Caki2 (cell line): ENCODE results near the gene PLEKHB2. TPM values are rescaled to one million over a fixed set of nuclear protein-coding genes. Genes with fewer than 3 reads are reported as not detected.
"Not testable (repeated sequence)": the region's sequence is repeated elsewhere in the genome, so short reads cannot be mapped to it uniquely, and the experiment has no call there.

Source experiments
- DNase-seq: peaks from one replicate; pipeline ENCODE4 v3.0.0-alpha.2; 2015; ENCODE audit warnings: low read depth
- in situ Hi-C: cut with HindIII; loops from 2 replicates; pipeline ENCODE4 v1.10.0; 2016; ENCODE audit warnings: low sequenced_read_pairs, low pct_unique_long_range_greater_than_20kb, mixed read lengths
- total RNA-seq: library from RNA; depleted of rRNA; stranded (reverse); fragments of >200 nt; shearing (Covaris generic); gene quantifications from 2 replicates; pipeline ENCODE4 v1.2.3, GENCODE V29; 2014; ENCODE audit warnings: low replicate concordance

PLEKHB2 gene
- total RNA-seq, 1 experiment from 2014 or later: 116 TPM

DNA sequence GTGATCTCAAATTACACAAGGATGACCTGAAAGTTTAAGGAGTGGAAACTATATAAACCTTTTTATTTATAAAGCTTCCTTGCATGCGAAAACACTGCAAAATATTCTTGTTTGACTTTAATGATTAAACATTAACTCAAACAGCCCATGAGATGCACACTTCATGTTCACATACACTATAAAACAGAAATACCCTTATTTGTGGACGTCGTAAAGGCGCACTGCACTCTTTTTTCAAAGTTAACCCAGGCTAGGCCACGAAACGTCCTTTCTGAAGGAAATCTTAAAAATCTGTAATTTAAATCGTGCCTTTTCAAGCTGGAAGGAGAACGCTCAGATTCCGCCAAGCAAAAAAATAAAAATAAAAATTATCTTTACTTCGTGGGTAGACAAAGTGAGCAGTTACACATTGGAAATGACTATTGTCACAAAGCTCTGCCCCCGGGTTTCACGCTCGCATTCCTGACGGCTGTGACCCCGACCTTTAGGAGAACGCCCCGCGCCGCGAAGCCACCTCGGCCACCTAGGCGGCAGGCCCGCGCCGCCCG, 12.6 kb upstream of the PLEKHB2 start:
- DNase-seq: no peak

DNA sequence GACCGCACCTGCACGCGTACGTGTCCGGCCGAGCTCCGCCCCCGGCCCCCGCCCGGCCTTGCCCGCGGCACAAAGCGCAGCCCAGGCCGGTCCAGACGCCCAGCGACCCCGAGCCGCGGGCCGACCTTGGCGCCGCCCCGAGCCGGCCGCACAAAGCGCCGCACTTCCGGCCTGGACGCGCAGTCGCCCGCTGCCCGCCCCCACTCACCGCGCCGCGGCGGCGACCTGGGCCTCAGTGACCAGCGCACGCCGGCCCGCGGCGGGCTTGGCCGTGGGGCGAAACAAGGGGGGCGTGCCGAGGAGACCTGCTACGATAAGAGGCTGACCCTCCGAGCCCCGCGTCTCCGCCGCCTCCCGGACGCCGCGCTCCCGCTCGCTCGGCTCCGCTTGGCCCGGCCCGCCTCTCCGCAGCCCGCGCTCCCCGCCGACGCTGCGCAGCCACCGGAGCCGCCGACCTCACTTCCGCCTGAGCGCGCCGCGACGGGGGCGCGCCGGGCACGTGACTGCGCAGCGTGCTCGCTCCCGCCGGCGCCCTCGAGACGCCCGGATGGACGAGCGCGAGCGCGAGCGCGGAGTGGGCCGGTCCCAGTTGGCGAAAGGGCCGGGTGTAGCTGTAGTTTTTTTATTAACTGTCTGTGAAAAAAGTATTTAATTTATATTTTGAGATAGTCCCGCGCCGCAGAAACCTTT, 12.0 kb upstream of the PLEKHB2 start, which contains the start of gene FAM168B:
Gene FAM168B (minus strand): TSS at position 455 of the 690 bp plus-strand sequence. CDS start 10,814 bp downstream, outside the sequence.
- DNase-seq: peak; percentile 88
- in situ Hi-C loops: no loop called here

More for the DNA sequence above, 12.6 kb upstream of the PLEKHB2 start:
- in situ Hi-C loops: no loop called here

DNA sequence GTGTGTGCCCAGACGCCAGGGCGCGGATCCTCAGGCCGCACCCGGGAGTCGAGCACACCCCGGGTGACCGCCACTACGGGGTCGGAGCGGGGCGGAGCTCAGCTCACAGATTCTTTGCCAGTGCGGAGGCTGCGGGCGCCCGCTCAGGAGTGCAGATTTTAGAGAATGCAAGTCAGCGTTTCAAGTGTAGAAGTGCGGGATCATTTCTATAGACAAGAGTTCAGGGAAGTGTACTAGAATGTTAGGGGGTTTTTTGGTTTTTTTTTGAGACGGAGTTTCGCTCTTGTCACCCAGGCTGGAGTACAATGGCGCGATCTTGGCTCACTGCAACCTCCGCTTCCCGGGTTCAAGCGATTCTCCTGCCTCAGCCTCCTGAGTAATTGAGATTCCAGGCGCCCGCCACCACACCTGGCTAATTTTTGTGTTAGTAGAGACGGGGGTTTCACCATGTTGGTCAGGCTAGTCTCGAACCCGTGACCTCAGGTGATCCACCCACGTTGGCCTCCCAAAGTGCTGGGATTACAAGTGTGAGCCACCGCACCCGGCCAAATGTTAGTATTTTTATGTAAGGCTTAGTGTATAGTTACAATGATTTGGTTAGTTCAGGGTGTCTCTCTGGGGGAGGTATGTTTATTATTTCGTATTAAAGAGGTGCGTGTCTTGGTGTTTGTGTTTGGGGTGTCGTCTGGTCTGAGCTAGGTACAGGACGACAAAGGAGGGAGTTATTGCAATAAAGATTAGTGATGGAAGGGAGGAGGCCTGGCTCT, 11.3 kb upstream of the PLEKHB2 start:
- DNase-seq: peak; percentile 8
- in situ Hi-C loops: no loop called here

DNA sequence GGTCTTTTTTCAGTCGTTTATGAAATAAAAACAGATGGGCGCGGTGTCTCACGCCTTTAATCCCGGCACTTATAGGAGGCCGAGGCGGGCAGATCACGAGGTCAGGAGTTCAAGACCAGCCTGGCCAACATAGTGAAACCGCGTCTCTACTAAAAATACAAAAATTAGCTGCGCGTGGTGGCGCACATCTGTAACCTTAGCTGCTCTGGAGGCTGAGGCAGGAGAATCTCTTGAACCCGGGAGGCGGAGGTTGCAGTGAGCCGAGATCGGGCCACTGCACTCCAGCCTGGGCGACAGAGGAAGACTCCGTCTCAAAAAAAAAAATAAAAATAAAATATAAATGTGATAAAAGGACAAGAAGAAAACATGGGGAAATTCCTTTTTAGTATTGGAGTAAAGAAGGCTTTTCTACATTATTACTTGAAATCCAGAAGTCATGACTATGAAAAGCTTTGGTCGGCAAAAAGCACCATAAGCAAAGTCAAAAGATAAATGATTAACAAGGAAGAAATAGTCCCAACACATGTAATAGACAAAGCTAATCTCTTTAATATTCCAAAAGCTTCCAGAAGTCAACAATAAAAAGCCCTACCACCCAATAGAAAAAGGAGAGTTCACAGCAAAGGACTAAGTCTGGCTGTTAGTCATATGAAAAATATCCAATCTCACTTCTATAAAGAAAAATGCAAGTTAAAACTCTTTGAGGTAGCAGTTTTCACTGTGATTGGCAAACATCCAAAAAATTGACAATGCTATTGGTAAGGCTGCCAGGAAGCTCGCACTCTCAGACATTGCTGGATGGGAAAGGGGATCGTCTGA, 10.5 kb upstream of the PLEKHB2 start:
- peak; percentile 46 for DNase-seq
- in situ Hi-C loops: no loop called here

DNA sequence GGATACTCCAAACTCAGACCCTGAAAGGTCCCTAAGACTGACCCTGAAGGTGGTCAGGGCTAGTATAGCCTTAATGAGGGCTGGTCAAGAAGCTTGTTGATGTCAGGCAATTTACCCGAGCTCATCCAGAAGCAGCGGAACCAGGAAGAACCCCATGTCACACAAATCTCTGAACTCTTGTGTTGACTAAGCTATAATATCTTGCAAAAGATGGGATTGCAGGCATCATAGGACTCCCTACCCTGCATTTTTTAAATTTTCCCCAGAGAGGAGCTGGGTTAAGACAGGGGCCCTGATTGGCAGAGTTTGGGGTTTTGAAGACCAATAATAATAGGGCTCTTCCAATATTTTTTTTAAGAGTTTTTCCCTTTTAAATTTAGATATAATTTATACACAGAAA, 2.0 kb upstream of the PLEKHB2 start:
- in situ Hi-C loops: no loop called here
- DNase-seq: no peak

DNA sequence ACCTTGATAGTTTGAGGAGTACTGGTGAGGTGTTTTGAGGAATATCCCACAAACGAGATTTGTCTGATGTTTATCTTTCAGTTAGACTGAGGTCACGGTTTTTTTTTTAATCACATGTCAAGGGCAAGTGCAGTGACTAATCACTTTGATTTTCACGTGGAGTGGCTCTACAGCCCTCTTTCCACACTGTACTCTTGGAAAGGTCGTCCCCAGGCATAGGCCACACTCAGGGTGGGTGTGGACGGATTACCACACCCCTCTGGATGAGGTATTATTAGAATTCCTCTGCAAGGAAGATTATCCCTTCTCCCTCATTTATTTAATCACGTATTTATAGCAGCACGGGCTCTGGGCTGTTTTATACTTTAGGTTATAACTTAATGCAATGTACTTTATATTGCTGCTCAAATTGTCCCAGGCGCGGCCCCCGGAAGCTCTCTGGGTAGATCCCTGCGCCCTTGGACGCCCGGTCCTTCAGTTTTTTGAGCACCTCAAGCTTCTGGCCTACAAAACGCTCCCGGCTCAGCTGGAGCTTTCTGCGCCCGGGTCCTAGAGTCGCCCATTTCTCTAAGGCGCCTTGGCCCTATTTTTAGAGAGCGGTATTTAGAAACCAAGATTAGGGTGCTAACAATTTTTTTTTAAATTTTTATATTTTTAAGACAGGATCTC, 515 bp upstream of the PLEKHB2 start:
- peak; percentile 75 for DNase-seq
- in situ Hi-C loops: no loop called here

DNA sequence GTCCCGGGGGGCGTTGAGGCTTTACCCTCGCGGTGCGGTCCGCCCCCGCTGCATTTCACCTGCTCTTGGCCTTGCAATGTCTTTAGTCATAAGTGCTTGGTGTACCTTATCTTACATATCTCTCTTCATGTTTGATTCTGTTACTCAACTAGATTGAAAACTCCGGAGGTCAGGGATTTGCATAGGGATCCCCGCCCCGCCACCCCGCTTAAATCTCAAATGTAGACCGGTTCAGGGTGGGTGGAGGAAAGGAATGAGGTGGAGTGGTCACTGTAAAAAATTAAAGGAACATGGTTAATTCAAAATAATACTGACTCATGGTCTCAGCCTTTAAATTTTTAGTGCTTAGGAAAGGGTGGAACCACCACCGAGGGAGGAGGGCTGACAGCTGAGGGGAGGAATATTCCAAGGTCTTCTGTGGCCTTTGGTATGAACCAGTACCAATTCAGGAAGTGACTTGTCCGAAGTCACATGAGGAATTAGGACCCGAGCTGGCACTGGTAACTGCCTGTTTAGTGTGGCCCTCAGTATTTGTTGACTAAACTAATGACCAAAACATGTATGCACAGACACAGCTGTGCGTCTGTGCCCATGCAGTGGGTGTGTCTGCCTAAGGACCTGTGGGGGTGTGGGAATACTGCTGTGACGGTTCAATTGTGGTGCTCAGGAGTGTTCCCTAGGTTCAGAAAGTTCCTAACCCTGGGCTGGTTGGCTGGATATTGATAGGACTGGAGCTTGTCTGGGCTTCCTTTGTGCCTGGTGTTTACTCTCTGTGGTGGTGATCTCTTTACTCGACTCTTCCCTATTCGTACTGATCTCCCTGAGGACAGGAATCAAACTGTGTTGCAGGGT, 1.0 kb downstream of the PLEKHB2 start:
- DNase-seq: peak; percentile 73
- in situ Hi-C loops: no loop called here

DNA sequence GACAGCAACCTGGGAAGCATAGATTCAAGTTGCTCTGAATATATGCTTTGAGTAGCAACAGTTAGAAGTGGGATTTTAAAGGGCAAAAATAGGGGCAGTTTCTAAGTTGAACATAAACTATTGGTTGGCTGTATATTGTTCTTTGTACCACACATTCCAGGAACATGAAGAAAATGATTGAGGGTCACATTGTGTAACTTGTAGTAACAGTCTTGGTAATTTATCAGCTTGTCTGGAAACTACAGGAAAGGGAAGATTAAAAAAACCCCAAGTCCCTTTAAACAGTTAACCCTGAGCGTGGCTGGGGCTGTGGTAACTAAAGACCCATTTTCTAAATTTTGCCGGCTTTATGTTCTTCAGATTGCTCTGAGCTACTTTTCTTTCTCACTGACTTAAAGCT, 7.4 kb downstream of the PLEKHB2 start:
- DNase-seq: no peak
- in situ Hi-C loops: no loop called here

DNA sequence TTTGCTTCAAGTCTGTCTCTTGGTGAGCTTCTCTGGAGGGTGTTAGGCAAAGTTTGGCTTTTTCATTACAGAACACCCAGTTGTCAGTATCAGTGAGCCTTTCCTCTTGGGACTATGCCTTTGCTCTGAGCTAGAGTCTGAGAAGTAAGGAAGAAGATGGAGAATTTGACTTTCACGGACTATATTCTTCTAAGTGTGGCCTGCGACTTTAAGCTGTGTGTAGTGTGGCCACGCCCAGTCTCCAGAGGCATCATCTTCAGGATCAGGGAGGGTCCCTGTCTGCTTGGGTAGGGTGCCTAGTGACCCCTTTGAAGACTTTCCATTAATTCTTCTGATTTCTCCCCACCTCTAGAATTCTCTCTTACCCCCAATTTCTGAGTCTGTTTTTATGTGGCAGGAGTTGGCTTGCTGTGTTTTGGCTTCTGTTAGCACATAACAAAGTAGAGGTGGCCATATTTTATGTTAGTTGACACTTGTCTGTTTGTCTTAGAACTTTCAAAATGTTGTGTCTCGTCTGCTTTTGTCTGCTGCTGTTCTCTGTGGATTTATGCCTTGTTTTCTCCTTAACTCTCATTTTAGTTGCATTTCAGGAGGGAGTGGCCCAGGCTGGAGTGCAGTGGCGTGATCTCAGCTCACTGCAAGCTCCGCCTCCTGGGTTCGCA, 8.6 kb downstream of the PLEKHB2 start:
- no peak for DNase-seq
- in situ Hi-C loops: no loop called here

DNA sequence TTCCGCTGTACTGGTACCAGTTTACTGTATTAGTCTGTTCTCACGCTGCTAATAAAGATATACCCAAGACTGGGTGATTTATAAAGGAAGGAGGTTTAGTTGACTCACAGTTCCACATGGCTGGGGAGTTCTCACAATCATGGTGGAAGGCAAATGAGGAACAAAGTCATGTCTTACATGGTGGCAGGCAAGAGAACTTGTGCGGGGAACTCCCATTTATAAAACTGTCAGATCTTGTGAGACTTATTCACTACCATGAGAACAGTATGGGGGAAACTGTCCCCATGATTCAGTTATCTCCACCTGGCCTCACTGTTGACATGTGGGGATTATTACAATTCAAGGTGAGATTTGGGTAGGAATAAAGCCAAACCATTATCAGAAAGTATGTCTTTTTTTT, 9.8 kb downstream of the PLEKHB2 start:
- in situ Hi-C loops, DNase-seq: not testable (repeated sequence)

DNA sequence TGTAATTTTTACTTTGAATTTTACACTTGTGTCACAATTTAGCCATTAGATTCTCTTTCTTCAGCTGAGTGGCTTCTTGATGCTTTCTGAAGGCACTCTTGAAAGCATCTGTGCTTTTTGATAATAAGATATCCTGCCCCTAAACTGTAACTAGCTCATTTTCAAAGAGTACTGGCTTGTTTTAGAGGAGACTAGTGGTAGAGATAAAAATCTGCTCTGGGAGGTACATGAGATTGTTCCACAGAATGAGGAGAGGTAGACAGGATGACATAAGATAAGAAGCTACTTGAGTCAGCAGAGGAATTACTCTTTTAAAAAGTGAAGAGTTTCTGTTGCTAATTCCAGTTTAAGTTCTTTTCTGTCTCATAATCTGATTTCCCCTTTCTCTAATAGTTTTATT, 10.6 kb downstream of the PLEKHB2 start:
- in situ Hi-C loops: no loop called here
- DNase-seq: no peak

DNA sequence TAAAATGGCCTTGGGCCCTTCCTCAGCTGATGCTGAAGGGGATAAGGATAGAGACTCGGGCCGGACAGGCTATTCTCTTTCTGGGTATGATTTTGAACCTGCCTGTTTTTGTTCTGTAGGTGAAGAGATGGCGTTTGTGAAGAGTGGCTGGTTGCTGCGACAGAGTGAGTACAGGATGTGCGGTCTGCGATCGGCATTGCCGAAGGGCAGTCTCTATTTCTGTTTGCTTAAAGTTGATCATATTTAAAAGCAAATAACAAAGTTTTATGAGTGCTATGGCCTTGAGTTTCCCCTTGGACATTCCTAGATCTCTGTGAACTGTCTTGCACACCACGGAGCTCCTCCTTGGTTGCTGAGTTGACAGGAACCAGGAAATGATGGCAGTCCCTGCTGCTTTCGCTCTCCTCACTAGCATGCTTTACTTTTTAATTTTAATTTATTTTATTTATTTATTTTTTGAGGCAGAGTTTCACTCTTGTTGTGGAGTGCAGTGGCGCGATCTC, 15.7 kb downstream of the PLEKHB2 start:
- in situ Hi-C loops: no loop called here

DNA sequence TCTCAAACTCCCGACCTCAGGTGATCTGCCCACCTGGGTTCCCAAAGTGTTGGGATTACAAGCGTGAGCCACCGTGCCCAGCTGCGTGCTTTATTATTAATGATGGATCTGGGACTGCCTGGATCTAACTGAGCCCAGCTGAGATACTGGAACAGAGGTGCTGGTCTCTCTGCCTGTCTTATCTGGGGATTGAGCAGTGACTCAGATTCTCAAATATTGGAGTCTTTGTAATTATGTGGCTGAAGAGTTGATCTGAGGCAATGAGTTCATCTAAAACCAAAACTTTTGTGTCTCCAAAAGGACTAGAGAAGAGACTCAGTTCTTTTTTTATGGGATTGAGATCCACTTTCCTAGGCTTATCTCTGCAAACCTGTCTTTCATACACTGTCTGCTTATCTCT, 16.3 kb downstream of the PLEKHB2 start:
- DNase-seq: no peak
- in situ Hi-C loops: no loop called here

More for the DNA sequence above, 15.7 kb downstream of the PLEKHB2 start:
- no peak for DNase-seq

DNA sequence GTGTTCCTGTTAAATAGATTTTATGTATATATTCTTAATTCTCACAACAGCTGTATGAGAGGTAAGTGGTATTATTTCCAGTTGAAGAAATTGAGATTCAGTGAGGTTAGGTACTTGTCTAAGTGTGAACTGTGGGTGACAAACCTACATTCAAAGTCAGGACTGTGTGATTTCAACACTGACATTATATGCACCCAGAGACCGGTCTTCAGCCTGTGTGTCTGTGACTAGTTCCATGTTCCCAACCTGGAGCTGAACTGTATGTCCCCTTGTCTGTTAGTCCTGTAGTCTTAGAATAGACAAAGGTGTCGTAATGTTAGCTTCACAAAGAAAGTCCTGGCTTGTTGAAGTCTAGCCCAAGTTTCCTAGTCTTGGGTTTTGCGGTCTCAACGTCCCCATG, 17.4 kb downstream of the PLEKHB2 start:
- in situ Hi-C loops: no loop called here
- no peak for DNase-seq

DNA sequence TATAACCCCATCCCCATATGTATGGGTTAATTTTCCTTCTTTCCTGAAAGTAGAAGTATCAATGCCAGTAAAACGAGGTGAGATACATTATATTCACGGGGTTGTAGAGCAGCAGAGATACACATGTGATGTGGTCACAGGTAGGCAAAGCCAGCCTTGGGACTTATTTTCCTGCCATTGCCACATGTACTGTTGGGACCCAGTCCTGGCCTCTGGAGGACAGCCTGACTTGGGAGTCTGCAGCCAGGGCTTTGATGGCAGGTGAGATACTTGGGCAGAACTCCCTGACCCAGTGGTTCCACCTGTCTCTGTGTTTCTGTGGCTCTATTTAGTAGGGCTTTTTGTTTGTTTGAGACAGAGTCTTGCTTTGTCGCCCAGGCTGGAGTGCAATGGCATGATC, 18.1 kb downstream of the PLEKHB2 start:
- in situ Hi-C loops: no loop called here
- no peak for DNase-seq

DNA sequence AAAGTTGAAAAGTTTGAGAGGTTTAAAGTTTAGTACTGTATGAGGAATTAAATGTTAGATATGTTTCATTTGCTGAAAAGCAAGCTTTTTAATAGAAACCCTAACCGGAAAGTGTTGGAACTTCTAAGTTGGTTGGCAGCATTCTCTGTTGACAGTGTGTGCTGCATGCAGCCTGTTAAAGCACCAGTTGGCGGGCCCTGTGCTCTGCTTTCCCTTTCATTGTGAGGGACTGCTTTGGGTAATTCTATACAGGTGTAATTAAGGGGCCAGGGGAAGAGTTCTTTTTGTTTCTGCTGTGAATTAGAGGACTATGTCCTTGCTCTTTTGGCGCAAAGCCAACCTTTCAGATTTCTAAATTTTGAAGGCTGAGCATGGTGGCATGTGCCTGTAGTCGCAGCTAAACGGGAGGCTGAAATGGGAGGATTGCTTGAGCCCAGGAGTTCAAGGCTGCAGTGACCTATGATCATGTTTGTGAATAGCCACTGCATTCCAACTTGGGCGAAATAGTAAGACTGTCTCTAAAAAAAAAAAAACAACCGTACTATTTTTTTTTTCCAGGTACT, 20.1 kb downstream of the PLEKHB2 start:
- in situ Hi-C loops: no loop called here
- DNase-seq: no peak
